ENCODE results near the gene CHID1. TPM values are rescaled to one million over a fixed set of nuclear protein-coding genes. Genes with fewer than 3 reads are reported as not detected.

Gene CHID1
- total RNA-seq, 1 donor from 2014 or later, result 56.6 TPM

- Histone ChIP-seq H2AFZ (replicated peaks) (no peak overlapping the region), H3K4me2 (no peak overlapping the region), H3F3A (ENCODE audit: low read depth) (peaks cover 42% of the 10 kb centered on the region), H3K27ac (no peak overlapping the region), H3K27me3 (peaks cover 57% of the 10 kb centered on the region), H3K4me1 (peaks cover 35% of the 10 kb centered on the region), H3K4me3 (no peak overlapping the region), H4K20me1 (ENCODE audit: low read depth) (peaks cover 63% of the 10 kb centered on the region), H3K9ac (no peak overlapping the region), H3K79me2 (ENCODE audit: low read depth) (peaks cover 3% of the 10 kb centered on the region), H3K9me3 (ENCODE audit: low read depth) (no peaks in the 10 kb centered on the region), H3K36me3 (no peaks in the 10 kb centered on the region)
- peaks cover 30% of the 10 kb centered on the region for H3K27me3 Mint-ChIP-seq (ENCODE audit: insufficient read depth, low read depth)
- no peaks in the 10 kb centered on the region for H3K9me3 Mint-ChIP-seq
- no peak overlapping the region for H3K27ac Mint-ChIP-seq
- no peak for TF ChIP-seq EZH2phosphoT487 (IDR thresholded peaks at IDR 0.05)
- peaks cover 4% of the 10 kb centered on the region for H3K36me3 Mint-ChIP-seq
- DNase-seq (ENCODE audit: low spot score), result no peak
- no peak overlapping the region for H3K4me3 Mint-ChIP-seq
- peaks cover 33% of the 10 kb centered on the region for H3K4me1 Mint-ChIP-seq
Observed at GRCh38 chr11:825366-826226, 85.0 kb downstream of the CHID1 start.

GRCh38 chr11:824942-825341, 85.7 kb downstream of the CHID1 start:
- H3K4me3 Mint-ChIP-seq, result no peak overlapping the region
- peaks cover 4% of the 10 kb centered on the region for H3K36me3 Mint-ChIP-seq

GRCh38 chr11:824292-824880, 86.2 kb downstream of the CHID1 start:
- peaks cover 25% of the 10 kb centered on the region for H3K27me3 Mint-ChIP-seq (ENCODE audit: insufficient read depth, low read depth)
- Histone ChIP-seq H4K20me1 (ENCODE audit: low read depth) (peaks cover 68% of the 10 kb centered on the region), H3K27me3 (peaks cover 45% of the 10 kb centered on the region), H3K9me3 (ENCODE audit: low read depth) (no peaks in the 10 kb centered on the region), H3K9ac (no peak overlapping the region), H3K79me2 (ENCODE audit: low read depth) (peaks cover 9% of the 10 kb centered on the region), H3K4me1 (peaks cover 25% of the 10 kb centered on the region), H3K4me2 (no peak overlapping the region), H3K4me3 (no peak overlapping the region), H3F3A (ENCODE audit: low read depth) (peaks cover 35% of the 10 kb centered on the region), H2AFZ (replicated peaks) (no peak overlapping the region), H3K36me3 (no peaks in the 10 kb centered on the region), H3K27ac (no peak overlapping the region)
- peaks cover 30% of the 10 kb centered on the region for H3K4me1 Mint-ChIP-seq
- no peak overlapping the region for H3K4me3 Mint-ChIP-seq
- DNase-seq (ENCODE audit: low spot score), result no peak
- H3K27ac Mint-ChIP-seq, result no peak overlapping the region
- TF ChIP-seq CTCF (IDR thresholded peaks at IDR 0.05) (no peak), EZH2phosphoT487 (IDR thresholded peaks at IDR 0.05) (no peak), EZH2 (IDR thresholded peaks at IDR 0.05) (no peak)
- peaks cover 4% of the 10 kb centered on the region for H3K36me3 Mint-ChIP-seq
- H3K9me3 Mint-ChIP-seq, result no peaks in the 10 kb centered on the region

More at GRCh38 chr11:824942-825341, 85.7 kb downstream of the CHID1 start:
- H3K9me3 Mint-ChIP-seq, result no peaks in the 10 kb centered on the region
- Histone ChIP-seq H3K4me2 (no peak overlapping the region), H3K4me3 (no peak overlapping the region), H3K9ac (no peak overlapping the region), H4K20me1 (ENCODE audit: low read depth) (peaks cover 69% of the 10 kb centered on the region), H3K79me2 (ENCODE audit: low read depth) (peaks cover 9% of the 10 kb centered on the region), H3K4me1 (peaks cover 31% of the 10 kb centered on the region), H3K27ac (no peak overlapping the region), H3K27me3 (peaks cover 50% of the 10 kb centered on the region), H2AFZ (replicated peaks) (no peak overlapping the region), H3F3A (ENCODE audit: low read depth) (peaks cover 37% of the 10 kb centered on the region), H3K36me3 (no peaks in the 10 kb centered on the region), H3K9me3 (ENCODE audit: low read depth) (no peaks in the 10 kb centered on the region)
- H3K27ac Mint-ChIP-seq, result no peak overlapping the region
- no peak for TF ChIP-seq EZH2phosphoT487 (IDR thresholded peaks at IDR 0.05)
- TF ChIP-seq EZH2 (IDR thresholded peaks at IDR 0.05), result no peak
- no peak for TF ChIP-seq CTCF (IDR thresholded peaks at IDR 0.05)
- peaks cover 33% of the 10 kb centered on the region for H3K4me1 Mint-ChIP-seq
- no peak for DNase-seq (ENCODE audit: low spot score)
- peaks cover 25% of the 10 kb centered on the region for H3K27me3 Mint-ChIP-seq (ENCODE audit: insufficient read depth, low read depth)
